Lung microvascular endothelial cell (primary cell): ENCODE results near the gene LGALS1. TPM values are rescaled to one million over a fixed set of nuclear protein-coding genes. Genes with fewer than 3 reads are reported as not detected.

Experiments
- DNase-seq, 2 donors: peaks; one replicate each; pipeline versions ENCODE4 v3.0.0 to v3.0.0-alpha.2; 2010; ENCODE audit warnings: low read depth in 2 of 2
- total RNA-seq: library from RNA; depleted of rRNA; stranded (reverse); fragments of >200 nt; gene quantifications from 2 replicates; pipeline ENCODE4 v1.2.1, GENCODE V29; 2014

The LGALS1 gene
- total RNA-seq, 1 donor from 2014 or later, result 2,589 TPM

DNA sequence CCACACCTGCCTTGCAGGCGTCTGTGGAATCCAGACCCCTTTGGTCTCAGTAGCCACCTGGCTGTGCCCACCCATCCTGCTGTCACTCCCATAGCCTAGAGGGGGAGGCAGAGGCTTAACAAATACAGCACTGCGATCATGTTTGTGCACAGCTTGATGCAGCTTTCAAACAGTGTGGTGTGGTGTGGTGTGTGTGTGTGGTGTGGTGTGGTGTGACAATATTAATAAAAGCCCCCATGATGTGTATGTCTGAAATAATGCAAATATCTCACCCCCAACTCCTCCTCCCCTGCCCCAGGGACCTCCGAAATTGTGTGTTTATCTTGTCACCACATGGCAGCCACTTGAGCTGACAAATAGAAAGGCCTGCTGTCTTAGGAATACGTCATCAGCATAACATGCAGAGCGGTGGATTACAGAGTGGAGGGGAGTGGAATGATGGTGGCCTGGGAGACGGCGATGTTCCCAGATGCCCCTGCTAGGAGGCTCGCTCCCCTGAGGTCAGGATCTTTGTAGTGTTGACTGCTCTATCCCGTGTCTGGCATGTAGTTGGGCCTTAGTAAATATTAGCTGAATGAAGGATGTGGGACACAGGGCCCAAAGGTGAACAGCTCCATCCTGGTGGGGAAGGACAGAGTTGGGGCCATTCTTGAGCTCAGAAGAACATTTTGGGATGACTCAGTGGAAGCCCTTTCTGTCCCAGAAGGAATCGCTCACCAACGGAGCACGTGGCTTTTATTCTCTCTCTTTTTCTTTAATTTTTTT lies 14.1 kb upstream of the LGALS1 start:
- DNase-seq, result peak; percentile 58 to 69

DNA sequence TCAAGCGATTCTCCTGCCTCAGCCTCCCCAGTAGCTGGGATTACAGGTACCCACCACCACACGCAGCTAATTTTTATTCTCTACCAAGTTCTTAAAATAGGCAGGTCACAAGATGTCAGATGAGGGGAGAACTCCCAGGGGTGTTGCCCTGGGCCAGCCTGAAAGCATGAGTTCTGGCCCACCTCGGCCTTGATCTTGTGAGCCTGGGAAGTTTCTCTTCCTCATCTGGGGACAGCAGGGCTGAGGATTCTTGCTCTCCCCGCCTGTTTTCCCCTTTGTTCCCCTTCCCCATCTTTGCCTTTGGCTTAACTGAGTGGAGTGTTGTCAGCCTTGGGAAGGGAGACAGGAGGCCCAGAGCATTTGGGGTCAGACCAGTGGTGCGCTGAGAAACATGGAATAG lies 13.4 kb upstream of the LGALS1 start:
- no peak for DNase-seq

DNA sequence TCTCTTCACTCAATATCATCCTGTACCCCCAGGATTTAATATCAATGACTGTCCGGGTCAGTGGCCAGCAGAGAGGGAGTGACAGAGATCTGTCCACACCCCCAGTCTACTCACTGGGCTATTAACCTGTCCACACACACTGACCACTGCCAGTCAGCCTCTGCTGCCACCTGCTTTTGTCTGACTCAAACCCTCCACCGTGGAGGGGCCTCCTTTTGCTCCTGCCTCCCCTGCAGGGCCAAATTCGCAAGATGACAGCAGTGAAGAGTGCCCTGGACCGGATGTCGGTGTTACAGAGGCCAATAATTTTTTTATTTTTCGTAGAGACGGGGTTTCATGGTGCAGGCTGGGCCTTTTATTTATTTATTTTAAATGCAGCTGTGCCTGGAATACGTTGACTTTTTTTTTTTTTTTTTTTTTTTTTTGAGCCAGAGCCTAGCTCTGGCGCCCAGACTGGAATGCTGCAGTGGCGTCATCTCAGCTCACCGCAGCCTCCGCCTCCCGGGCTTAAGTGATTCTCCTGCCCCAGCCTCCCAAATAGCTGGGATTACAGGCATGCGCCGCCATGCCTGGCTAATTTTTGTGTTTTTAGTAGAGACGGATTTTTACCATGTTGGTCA lies 11.8 kb upstream of the LGALS1 start:
- DNase-seq, result no peak

DNA sequence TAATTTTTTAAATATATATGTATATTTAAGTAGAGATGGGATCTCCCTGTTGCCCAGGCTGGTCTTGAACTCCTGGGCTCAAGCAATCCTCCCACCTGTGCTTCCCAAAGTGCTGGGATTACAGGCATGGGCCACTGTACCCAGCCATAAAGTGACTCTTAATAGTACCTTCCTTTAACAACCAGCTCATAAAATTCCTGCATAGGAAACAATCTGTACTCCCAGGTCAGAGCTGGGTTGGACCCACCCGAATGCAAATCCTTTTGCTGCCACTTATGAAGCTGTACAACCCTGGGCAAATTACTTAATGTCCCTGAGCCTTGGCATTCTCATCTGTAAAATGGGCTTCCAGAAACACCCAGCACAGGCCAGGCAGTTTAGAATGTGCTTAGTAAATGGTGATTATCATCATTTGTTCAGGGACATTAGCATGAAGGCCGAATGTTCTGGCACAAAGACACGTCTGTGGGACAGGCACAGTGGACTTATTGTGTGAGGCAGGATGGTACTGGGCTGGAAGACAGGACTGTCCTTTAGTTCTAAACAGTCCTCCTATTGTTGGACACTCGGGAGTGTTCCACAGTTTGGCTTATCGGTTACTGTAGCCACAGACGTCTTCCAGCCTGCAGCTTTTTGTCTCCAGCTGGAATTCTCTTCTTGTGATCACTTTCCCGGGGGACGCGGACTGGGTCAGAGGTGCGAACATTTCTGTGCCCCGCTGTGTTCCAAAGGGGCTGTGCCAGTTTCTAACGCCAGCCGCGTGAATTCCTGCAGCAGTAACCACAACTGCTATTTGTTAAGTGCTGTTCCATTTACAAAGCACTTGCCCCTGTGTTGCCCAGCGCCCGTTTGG lies 11.0 kb upstream of the LGALS1 start:
- DNase-seq, result no peak

DNA sequence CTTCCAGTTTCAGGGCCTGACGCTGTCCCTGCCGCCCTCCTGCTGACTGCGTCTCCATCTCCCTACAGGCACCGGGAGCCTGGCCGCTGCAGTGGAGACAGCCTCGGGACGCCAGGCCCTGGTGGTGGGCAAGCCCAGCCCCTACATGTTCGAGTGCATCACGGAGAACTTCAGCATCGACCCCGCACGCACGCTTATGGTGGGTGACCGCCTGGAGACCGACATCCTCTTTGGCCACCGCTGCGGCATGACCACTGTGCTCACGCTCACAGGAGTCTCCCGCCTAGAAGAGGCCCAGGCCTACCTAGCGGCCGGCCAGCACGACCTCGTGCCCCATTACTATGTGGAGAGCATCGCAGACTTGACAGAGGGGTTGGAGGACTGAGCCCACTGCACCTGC lies 9.9 kb upstream of the LGALS1 start:
- no peak for DNase-seq

DNA sequence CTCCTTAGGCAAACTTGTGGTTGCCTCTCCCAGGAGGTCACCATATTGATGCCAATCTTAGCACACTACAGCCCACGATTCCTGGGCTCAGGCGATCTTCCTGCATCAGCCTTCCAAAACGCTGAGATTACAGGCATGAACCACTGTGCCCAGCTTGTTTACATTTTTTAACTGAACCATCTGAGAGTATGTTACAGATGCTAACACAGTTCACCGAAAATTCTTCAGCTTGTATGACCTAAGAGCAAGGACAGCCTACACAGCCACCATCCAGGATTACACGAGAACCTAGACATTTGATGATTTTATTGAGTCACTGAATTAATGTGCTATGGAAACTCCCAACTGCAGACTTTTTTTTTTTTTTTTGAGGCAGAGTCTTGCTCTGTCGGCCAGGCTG lies 5.8 kb upstream of the LGALS1 start:
- DNase-seq, result no peak

DNA sequence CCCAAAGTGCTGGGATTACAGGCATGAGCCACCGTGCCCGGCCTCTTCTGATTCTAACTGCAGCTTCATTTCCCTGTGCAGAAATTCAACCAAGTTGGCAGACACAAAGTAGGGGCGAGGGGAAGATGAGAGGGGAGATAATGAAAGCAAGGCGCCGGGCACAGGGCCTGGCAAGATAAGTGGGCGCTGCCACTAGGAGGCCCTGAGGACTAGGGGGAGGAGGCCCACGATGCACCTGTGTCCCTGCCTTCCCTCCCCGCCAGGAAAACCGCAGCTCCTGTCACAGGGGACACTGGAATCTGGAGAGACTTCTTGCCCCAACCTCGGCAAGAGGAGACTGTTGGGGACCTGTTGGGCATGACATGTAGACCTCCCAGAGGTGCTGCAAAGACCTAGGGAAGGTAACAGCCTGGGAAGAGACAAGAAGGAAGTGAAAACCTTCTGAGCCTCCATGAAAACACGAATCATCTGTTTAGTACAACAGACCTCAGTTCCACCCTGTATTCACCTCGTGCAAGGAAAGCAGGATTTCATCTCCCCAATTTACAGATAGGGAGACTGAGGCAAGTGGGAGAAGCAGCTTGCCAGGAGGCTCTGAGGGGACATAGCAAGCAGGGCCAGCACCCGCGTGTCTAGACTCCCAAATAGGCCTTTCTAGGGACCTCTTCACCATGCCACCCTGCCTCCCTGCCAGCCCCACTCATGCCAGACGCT lies 3.1 kb upstream of the LGALS1 start:
- no peak for DNase-seq

DNA sequence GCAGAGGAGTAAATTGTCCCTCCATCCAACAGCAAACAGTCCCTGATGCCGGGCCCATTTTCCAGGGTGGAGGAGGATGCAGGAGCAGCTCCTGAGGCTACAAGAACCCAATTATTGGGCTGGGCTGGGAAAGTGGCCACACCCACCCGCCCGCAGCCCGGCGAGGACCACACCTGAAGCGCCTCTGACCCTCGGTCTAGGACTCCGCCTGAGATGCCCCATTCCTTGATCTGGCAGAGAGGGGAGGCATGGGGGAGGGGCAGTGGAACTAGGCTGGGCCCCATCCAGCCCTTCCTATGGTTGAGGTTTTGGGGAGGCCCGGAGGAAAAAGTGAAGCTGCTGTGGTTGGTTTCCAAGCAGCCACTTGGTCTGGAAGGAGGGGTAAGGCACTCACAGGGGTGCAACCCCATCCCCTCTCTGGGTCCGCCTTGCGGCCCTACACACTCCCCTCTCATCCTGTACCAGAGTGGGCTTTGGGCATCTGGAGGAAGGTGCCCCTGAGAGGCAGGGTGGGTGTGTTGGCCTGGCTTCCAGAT lies 2.4 kb upstream of the LGALS1 start:
- DNase-seq, result no peak

DNA sequence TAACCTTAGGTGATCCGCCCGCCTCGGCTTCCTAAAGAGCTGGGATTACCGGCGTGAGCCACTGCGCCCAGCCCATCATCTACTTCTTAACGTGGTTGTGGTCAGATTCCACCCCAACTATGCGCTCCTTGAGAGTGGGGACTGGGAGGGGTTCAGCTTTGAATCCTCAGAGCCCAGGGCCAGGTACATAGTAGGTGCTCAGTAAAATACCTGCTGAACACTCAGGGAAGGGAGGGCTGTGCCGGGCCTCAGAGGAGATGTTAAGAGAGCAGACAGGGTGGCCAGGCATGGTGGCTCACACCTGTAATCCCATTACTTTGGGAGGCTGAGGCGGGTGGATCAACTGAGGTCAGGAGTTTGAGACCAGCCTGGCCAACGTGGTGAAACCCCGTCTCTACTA lies 1.2 kb upstream of the LGALS1 start:
- DNase-seq, result no peak

DNA sequence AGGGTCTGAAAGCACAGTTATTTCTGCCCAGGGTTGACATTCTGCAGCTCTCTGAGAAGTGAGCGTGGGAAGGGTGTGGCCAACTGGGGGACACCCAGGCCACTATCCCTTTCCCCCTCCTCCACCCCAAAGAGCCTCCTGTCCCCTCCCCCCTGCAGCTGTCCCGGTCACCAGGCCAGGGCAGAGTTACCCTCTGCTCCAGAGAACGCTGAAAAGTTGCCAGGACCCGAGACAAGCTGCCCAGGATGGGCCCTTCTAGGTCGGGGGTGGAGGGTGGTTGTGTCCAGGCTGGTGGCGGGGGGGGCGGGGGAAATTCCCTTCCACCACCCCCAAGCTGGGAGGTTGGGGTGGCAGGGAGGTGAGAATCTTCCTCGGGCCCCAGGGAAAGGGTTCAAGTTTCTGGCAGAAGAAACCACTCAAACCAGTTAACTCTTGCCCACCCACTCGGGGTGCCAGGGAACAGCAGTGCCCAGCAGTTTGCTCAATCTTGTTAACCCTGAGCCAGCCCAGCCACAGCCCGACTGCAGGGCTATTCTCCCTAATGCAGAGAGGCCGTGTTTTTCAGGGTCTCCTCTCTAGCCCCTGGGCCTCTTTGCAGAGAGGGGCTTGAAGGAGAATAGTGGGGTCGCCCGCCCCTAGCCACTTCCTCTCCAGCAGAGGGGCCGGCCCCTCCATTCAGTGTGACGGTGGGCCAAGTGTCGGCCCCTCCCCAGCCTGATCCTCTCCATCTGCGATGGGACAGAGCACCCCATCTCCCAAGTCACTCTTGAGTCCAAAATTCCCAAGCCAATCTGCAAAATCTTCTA lies 697 bp downstream of the LGALS1 start:
- peak; percentile 26 to 39 for DNase-seq

DNA sequence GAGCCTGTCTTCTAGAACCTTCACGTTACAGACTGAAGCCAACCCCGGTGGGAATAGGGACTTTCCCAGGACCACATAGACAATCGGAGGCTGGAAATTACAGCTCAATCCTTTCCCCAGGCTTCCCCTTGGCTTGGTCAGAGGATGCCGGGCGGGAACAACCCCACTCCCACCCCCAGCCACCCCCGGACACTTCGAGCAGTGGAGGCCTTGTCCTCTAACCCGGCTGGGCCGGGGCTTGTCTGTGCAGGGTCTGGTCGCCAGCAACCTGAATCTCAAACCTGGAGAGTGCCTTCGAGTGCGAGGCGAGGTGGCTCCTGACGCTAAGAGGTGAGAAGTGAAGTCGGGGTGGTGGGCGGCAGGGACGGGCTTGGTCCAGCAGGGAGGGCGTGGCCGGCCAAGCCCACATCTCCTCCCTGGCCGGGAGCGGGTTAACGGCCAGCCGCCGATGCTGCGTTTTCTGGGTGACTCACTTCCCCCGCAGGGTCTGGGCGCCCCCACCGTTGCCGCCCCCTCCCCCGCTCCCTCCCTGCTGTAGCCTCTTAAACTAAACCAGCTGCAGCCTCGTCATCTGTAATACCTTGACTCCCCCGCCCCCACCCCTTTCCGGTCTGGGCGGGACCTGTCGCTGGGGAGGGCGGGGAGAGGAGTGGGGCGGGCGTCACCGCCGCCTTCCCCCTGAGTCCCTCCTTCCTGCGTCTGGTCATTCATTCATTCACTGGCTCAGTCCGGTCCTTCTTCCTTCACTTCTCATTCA lies 1.5 kb downstream of the LGALS1 start:
- DNase-seq, result peak; percentile 86 to 98

DNA sequence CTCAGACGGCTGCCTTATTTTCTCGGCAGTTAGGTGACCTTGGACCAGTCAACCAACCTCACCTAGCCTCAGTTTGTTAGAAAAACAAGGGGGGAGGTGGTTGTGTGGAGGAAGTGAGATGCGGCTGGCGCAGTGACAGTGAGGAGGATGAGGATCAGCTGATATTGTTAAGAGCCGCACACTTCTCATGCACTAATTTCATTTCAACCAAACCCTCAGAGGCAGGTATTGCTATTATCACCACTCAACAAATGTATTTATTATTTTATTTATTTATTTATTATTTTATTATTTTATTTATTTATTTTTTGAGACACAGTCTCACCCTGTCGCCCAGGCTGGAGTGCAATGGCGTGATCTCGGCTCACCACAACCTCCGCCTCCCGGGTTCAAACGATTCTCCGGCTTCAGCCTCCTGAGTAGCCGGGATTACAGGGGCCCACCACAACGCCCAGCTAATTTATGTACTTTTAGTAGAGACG lies 2.1 kb downstream of the LGALS1 start:
- DNase-seq, result no peak

DNA sequence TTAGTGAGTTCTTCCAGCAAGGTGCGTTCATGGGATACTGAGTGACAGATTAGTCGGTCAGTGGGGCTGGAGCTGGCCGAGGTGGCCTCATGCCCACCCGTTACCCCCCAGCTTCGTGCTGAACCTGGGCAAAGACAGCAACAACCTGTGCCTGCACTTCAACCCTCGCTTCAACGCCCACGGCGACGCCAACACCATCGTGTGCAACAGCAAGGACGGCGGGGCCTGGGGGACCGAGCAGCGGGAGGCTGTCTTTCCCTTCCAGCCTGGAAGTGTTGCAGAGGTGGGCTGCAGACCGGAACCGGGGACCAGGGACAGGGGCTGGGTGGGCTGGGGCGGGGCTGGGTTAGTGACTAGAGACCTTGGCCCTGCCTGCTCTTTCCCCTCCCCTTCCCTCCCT lies 2.9 kb downstream of the LGALS1 start:
- DNase-seq, result no peak

DNA sequence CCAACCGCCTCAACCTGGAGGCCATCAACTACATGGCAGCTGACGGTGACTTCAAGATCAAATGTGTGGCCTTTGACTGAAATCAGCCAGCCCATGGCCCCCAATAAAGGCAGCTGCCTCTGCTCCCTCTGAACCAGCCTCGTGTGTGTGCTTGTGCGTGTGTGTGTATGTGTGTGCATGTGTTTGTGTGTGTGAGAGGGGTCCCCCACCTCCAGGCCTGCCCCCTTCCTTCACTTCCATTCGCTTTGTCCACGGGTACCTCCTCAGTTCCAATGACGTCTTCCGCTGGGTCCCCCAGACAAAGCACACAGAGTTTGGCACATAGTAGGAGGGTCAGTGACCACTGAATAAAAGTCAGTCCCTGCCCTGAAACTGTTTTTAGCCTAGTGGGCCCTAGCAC lies 4.2 kb downstream of the LGALS1 start:
- DNase-seq, result no peak

DNA sequence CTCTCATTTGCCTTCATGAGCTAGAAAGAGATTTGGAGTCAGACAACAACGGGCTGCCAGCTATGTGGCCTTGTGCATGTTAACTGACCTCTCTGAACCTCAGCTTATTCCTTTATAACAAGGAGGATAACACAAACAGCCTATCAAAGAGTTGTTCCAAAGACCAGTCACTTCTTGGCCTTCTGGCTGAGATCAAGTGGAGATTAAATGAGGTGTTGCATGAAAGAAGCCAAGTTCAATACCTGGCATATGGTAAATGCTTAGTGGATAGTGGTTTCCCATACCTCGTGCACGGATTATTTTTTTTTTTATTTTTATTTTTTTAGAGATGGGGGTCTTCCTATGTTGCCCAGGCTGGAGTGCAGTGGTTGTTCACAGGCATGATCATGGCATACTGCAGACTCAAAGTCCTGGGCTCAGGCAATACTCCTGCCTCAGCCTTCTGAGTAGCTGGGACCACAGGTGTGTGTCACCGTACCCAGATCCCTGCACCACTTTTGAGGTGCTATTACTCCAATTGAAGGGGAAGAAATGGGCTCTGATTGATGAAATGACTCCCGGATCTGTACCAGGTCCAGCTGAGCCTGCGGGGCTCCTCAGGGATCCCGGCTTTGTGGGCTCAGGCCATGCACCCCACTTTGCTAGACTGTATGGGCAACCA lies 4.9 kb downstream of the LGALS1 start:
- no peak for DNase-seq

DNA sequence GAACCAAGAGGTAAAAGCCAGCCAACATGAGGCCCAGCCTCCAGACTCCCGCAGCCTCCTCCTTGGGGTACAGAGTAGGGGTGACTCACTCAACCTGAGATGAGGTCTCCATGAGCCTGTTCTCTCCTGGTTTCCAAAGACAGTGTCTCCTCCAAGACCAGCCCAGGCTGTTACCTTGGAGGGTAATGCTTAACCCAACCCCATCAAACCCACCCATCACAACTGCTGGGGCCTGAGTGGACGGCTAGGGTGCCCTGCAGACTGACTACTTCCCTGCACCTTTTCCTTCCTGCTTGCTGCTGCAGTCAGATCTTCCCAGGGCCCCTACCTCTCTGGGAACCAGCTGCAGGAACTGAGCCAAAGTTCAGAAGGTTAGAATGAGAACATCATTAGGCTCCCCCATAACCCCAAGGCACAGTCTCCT lies 5.6 kb downstream of the LGALS1 start:
- peak in 1 of 2 donors; percentile 23 for DNase-seq

DNA sequence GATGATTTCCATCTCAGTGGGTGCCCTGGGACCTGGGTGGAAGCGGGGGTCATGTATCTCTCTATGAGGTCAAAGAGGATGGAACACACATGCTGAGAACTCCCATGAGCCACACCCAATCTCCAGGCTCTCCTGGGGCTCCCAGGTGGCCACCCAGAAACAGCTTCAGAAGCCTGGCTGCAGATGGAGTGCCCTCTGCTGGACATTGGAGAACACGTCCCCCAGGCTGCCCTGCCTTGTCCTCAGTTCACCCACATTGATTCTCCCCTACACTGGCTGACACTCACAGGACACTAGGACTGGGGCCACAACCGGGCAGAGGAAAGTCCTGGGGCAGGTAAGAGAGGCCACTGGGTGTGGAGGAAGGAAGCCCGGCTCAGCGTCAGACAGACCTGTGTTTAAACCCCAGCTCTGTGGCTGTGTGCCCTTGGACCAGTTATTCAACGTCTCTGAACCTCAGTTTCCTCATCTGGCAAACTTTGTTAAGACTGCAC lies 6.2 kb downstream of the LGALS1 start:
- DNase-seq, result peak; percentile 82

DNA sequence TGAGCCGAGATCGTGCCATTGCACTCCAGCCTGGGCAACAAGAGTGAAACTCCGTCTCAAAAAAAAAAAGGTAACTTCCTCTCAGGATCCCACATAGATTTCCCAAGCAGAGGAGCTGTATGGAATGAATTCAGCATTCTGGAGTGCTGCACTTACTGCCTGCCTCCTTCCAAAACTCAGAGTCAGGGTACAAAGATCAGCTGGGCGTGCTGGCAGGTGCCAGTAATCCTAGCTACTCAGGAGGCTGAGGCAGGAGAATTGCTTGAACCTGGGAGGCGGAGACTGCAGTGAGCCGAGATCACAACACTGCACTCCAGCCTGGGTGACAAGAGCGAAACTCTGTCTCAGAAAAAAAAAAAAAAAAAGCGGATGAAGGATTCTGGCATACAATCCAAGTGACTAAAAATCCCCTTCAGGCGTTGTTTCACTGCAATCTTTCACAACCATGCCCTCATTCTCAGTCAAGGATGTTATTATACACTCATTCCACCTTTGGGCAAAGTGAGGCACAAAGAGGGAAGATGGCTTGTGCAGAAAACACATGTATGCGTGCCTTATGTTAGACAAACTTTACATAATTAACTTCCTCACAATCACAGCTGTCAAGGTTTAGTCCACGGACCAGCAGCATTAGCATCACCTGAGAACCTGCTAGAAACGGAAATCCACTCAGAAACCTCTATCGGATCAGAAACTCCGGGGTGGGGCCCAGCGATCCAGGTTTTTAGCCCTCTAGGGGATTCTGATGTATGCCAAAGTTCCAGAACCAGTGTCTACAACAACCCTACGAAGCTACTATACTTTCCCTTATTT lies 9.6 kb downstream of the LGALS1 start:
- no peak for DNase-seq
